Activated T-cell treated with anti-CD3 and anti-CD28 coated beads, Interleukin-2, amount 50 U/mL, for 72 hours (primary cell): ENCODE measurements around the gene TFDP2. TPM values are rescaled to one million over a fixed set of nuclear protein-coding genes. Genes with fewer than 3 reads are reported as not detected.
A peak's percentile ranks its signal among the peaks of the same experiment; 100 is the strongest.

Source experiments
- ATAC-seq, 2 donors: fragments of 150-1000 bp; cut with Tn5 transposase; replicated peaks in 1 of 2; 2 replicates each; pipeline ENCODE4 v1.10.0; 2021; ENCODE audit warnings: moderate library complexity in 2 of 2, mild to moderate bottlenecking in 1 of 2
- DNase-seq, 2 donors: peaks; one replicate each; pipeline ENCODE4 v3.0.0; 2021 to 2022; ENCODE audit warnings: mixed read lengths in 1 of 2
- H3K27ac Mint-ChIP-seq: one replicate; pipeline ENCODE4 v1.8.0; 2022; ENCODE audit warnings: mild to moderate bottlenecking, moderate library complexity, mixed read lengths
- H3K27me3 Mint-ChIP-seq: one replicate; pipeline ENCODE4 v1.8.0; 2022; ENCODE audit warnings: low read depth, mixed read lengths
- H3K36me3 Mint-ChIP-seq, 2 donors: one replicate each; pipeline ENCODE4 v1.8.0; 2022; ENCODE audit warnings: mixed read lengths in 2 of 2, mild to moderate bottlenecking in 1 of 2; ENCODE audit not compliant: insufficient read depth in 2 of 2
- H3K4me1 Mint-ChIP-seq: one replicate; pipeline ENCODE4 v1.8.0; 2022; ENCODE audit warnings: low read depth, mixed read lengths
- H3K4me3 Mint-ChIP-seq, 2 donors: one replicate each; pipeline ENCODE4 v1.8.0; 2022; ENCODE audit warnings: mild to moderate bottlenecking in 2 of 2, mixed read lengths in 2 of 2, moderate library complexity in 2 of 2
- H3K9me3 Mint-ChIP-seq, 2 donors: one replicate each; pipeline ENCODE4 v1.8.0; 2022; ENCODE audit warnings: mixed read lengths in 2 of 2
- total RNA-seq, 2 donors: library from RNA; stranded (reverse); gene quantifications; one replicate each; pipeline ENCODE4 v1.2.3, GENCODE V29; 2022

The TFDP2 gene, protein sequence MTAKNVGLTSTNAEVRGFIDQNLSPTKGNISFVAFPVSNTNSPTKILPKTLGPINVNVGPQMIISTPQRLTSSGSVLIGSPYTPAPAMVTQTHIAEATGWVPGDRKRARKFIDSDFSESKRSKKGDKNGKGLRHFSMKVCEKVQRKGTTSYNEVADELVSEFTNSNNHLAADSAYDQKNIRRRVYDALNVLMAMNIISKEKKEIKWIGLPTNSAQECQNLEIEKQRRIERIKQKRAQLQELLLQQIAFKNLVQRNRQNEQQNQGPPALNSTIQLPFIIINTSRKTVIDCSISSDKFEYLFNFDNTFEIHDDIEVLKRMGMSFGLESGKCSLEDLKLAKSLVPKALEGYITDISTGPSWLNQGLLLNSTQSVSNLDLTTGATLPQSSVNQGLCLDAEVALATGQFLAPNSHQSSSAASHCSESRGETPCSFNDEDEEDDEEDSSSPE
- 10 to 100 TPM; 52.6 to 55.8 TPM for total RNA-seq

DNA sequence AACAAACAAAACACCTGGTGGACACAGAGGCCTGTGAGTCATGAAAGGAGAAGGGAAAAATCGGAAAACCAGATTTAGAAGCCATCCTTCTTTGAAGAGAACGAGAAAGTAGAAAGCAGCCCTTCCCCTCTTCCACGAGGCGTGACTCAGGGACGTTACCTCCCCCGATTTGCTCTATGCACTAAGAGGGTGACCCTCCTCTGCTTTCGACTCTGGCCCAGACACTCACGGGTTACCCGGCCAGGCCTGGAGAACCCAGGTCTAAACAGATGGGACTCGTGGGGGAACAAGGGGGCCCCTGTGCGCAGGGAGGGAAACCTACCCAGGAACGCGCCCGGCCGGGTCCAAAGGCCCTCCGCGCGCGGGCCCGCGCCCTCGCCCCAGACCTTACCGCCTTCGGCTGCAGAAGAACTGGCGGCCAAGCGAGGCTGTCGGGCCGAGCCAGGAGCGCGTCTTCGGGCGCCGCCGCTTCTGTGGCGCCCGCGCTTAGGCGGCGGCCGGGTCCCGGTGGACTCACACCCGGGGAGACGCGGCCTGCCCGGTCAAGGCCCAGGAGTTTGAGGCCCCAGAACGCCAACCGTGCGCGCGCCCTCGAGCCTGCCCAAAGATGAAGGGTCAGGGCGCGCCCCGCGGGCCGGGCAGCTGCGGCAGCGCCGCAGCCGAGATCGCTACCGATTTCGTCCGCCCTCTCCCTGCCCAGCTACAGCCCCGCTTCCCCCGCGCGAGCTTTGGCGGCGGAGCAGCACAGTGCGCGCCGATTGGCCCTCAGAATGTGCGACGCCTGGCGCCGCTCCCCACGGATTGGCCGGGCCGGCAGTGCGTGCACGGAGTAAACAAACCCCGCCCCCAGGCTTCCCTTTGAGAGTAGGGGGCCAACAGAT is at the start of gene TFDP2:
TFDP2 (minus strand) TSS at position 753 of the 881 bp plus-strand sequence. CDS start 47,795 bp downstream, outside the sequence.
- Mint-ChIP-seq H3K4me3 (peak within 1 kb of the TSS; percentile 79 to 93), H3K27me3 (no peaks in the 10 kb centered on the region), H3K4me1 (peaks cover 31% of the 10 kb centered on the region), H3K9me3 (no peaks in the 10 kb centered on the region), H3K36me3 (no peaks in the 10 kb centered on the region), H3K27ac (peak within 1 kb of the TSS; percentile 9)
- ATAC-seq (peak; percentile 99 to 100), DNase-seq (peak; percentile 93)

DNA sequence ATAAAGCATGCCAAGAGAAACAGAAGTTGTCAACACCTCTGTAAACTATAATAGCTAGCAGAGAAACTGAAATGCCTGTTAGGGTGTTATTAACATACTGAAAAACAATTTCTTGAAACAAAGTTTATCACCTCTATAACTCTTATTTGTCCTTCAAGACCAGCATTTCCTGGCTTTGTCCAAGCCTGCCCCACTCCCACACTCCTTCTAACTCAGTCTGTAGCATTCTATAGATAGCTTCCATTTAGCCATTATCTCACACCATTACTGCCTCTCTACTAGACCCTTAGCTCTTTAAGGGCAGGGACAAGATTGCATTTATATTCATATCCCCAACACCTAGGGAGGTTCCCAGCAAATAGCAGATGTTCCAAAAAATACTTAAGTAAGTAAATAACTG is 39.5 kb upstream of the TFDP2 start:
- Mint-ChIP-seq H3K4me3 (no peak overlapping the region), H3K36me3 (peaks cover 0 to 2% of the 10 kb centered on the region in 2 donors), H3K9me3 (no peaks in the 10 kb centered on the region), H3K27me3 (no peaks in the 10 kb centered on the region), H3K27ac (no peak overlapping the region), H3K4me1 (no peaks in the 10 kb centered on the region)
- ATAC-seq = no peak
- DNase-seq = no peak

DNA sequence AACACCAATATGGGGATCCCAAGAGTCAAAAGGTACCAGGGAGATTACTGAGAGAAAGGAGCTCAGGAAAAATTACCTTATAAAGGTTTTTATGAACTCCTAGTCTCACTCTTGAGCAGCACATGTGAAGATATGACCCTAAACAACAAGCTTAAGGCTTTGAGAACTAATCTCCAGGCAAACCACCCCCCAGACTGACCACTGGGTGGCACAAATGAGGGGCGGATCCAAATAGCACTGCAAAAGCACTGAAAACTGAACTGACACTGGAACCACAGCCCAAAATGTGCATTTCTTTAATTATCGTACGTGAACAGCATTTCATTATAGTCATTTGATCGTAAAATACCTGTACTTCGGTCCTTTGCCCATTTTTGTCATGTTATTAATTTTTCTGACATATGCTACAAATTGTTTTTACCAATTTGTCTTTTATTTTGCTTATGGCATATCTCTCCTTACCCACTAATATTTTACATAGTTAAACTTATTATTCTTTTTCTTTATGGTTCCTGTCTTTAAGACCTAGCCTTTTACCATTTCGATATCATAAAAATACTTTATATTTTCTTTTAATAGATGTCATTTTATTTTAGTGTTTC is 31.5 kb upstream of the TFDP2 start:
- ATAC-seq (no peak), DNase-seq (peak; percentile 2 to 12)
- H3K27ac Mint-ChIP-seq = no peak overlapping the region
- H3K4me3 Mint-ChIP-seq = no peak overlapping the region
- H3K36me3 Mint-ChIP-seq = no peaks in the 10 kb centered on the region
- no peaks in the 10 kb centered on the region for H3K27me3 Mint-ChIP-seq
- H3K4me1 Mint-ChIP-seq = no peaks in the 10 kb centered on the region
- H3K9me3 Mint-ChIP-seq = no peaks in the 10 kb centered on the region

DNA sequence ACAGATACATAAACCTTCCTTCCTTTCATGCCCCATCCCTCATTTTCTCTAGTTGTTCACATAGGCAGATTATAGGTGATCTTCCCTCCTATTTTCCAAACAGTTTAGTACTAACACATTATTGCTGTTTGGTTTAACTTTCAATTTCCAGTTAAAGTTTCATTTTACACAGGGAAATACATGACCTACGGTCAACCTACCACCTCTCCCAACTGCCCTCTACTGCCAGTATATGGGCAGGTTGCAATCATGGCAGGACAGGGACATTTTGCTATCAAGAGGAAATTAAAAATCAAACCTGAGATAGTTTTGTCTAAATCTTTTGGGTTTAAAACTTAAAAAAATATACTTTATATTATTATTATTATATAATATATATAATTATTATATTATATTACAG is 26.1 kb upstream of the TFDP2 start:
- Mint-ChIP-seq H3K36me3 (peaks cover 0 to 4% of the 10 kb centered on the region in 2 donors), H3K27ac (no peak overlapping the region), H3K4me1 (no peaks in the 10 kb centered on the region), H3K27me3 (no peaks in the 10 kb centered on the region), H3K9me3 (no peaks in the 10 kb centered on the region), H3K4me3 (no peak overlapping the region)
- no peak for ATAC-seq
- DNase-seq = no peak

GRCh38 chr3:142174559-142174958 is 25.2 kb upstream of the TFDP2 start:
- no peaks in the 10 kb centered on the region for H3K9me3 Mint-ChIP-seq
- no peak for DNase-seq
- no peaks in the 10 kb centered on the region for H3K27me3 Mint-ChIP-seq
- H3K27ac Mint-ChIP-seq = no peak overlapping the region
- H3K36me3 Mint-ChIP-seq = peaks cover 0 to 4% of the 10 kb centered on the region in 2 donors
- peak in 1 of 2 donors; percentile 35 for ATAC-seq
- H3K4me3 Mint-ChIP-seq = no peak overlapping the region
- H3K4me1 Mint-ChIP-seq = no peaks in the 10 kb centered on the region

DNA sequence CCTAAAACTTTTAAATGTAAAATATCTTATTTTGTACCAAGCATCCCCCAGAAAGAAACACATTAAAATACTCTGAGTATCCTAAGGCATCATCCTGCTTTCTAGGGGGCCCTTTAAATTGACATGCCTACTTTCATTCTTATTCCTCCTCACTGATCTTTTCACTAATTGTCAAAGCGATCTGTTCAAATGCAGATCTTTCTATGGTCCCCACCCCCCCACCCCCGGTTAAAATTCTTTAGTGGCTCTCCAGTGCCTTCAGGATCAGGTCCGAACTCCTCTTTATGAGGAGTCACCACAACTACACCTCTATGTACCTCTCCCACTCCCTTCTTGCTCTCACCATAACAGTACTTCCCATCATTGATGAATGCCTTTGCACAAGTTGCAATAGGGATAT is 19.2 kb upstream of the TFDP2 start:
- peaks cover 1 to 7% of the 10 kb centered on the region in 2 donors for H3K36me3 Mint-ChIP-seq
- no peak overlapping the region for H3K27ac Mint-ChIP-seq
- H3K27me3 Mint-ChIP-seq = no peaks in the 10 kb centered on the region
- H3K4me3 Mint-ChIP-seq = no peak overlapping the region
- ATAC-seq (no peak), DNase-seq (no peak)
- H3K4me1 Mint-ChIP-seq = no peaks in the 10 kb centered on the region
- H3K9me3 Mint-ChIP-seq = no peaks in the 10 kb centered on the region

GRCh38 chr3:142165194-142165593 is 15.8 kb upstream of the TFDP2 start:
- ATAC-seq (no peak), DNase-seq (no peak)
- H3K36me3 Mint-ChIP-seq = peaks cover 1 to 5% of the 10 kb centered on the region in 2 donors
- H3K27ac Mint-ChIP-seq = no peak overlapping the region
- H3K4me3 Mint-ChIP-seq = no peak overlapping the region
- H3K9me3 Mint-ChIP-seq = no peaks in the 10 kb centered on the region
- no peaks in the 10 kb centered on the region for H3K4me1 Mint-ChIP-seq
- no peaks in the 10 kb centered on the region for H3K27me3 Mint-ChIP-seq

GRCh38 chr3:142159083-142159740 is 9.9 kb upstream of the TFDP2 start:
- Mint-ChIP-seq H3K36me3 (no peaks in the 10 kb centered on the region), H3K27me3 (no peaks in the 10 kb centered on the region), H3K27ac (no peak overlapping the region), H3K4me1 (no peaks in the 10 kb centered on the region), H3K9me3 (no peaks in the 10 kb centered on the region), H3K4me3 (no peak overlapping the region)
- ATAC-seq (no peak), DNase-seq (no peak)

- Mint-ChIP-seq H3K4me1 (no peaks in the 10 kb centered on the region), H3K27ac (no peak overlapping the region), H3K9me3 (no peaks in the 10 kb centered on the region), H3K27me3 (no peaks in the 10 kb centered on the region), H3K36me3 (no peaks in the 10 kb centered on the region), H3K4me3 (no peak overlapping the region)
- DNase-seq (no peak), ATAC-seq (no peak)
These were observed 4.8 kb upstream of the TFDP2 start for GRCh38 chr3:142154186-142154585.

DNA sequence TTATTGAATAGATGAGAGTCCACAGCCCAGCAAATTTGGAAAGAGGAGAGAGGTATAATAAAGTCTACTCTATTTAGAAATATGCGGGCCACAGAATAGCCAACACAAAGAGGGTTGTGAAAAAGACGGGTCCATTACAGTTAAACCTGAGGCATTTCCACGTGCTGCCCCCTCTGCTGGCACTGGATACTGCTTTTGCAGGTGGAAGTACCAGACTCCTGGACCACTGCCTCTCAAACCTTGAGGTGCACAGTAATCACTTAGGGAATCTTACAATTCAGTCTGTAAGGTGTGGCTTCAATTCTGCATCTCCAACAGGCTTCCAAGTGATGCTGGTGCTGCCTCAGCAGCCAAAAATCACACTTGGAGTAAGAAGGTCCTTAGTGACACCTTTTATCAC is 3.0 kb upstream of the TFDP2 start:
- DNase-seq (peak in 1 of 2 donors; percentile 11), ATAC-seq (no peak)
- peaks cover 11% of the 10 kb centered on the region for H3K4me1 Mint-ChIP-seq

GRCh38 chr3:142151828-142152227 is 2.5 kb upstream of the TFDP2 start:
- DNase-seq (no peak), ATAC-seq (no peak)
- Mint-ChIP-seq H3K27ac (no peak overlapping the region), H3K4me1 (peaks cover 17% of the 10 kb centered on the region), H3K27me3 (no peaks in the 10 kb centered on the region), H3K36me3 (no peaks in the 10 kb centered on the region), H3K4me3 (no peak overlapping the region), H3K9me3 (no peaks in the 10 kb centered on the region)

More for the DNA sequence above, 3.0 kb upstream of the TFDP2 start:
- Mint-ChIP-seq H3K27me3 (no peaks in the 10 kb centered on the region), H3K4me3 (no peak overlapping the region), H3K36me3 (no peaks in the 10 kb centered on the region), H3K27ac (no peak overlapping the region), H3K9me3 (no peaks in the 10 kb centered on the region)

DNA sequence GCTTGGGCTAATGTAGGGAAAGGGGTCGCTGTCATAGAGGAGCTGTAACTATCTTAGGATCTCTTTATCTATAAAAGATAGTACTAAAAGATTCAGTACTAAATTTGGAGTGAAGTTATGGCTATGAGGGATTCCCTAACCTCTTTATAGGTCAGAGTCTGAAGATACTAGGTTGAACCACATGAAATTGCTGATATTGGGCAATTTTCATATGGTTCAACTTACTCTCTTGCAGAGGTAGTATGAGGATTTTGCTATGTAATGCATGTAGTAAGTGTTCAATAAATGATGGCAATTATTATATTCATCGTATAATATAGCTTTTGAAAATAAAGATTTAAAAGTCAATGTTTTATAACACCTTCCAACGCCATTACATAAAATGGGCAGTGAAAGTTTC is 1.9 kb upstream of the TFDP2 start:
- H3K27ac Mint-ChIP-seq = no peak overlapping the region
- no peaks in the 10 kb centered on the region for H3K36me3 Mint-ChIP-seq
- H3K4me1 Mint-ChIP-seq = peaks cover 21% of the 10 kb centered on the region
- no peak for ATAC-seq
- DNase-seq = no peak
- no peaks in the 10 kb centered on the region for H3K27me3 Mint-ChIP-seq
- no peak overlapping the region for H3K4me3 Mint-ChIP-seq
- H3K9me3 Mint-ChIP-seq = no peaks in the 10 kb centered on the region
